Left lung (tissue), 10 donors: Measurements from ENCODE around the gene REEP3. TPM values are rescaled to one million over a fixed set of nuclear protein-coding genes. Genes with fewer than 3 reads are reported as not detected.
"Not testable (repeated sequence)": the region's sequence is repeated elsewhere in the genome, so short reads cannot be mapped to it uniquely, and the experiment has no call there.

ENCODE experiments used
- ATAC-seq: fragments of 200-7000 bp; cut with Tn5 transposase; one replicate; pipeline ENCODE4 v1.9.1; 2020; ENCODE audit warnings: moderate library complexity
- DNase-seq, 4 donors: peaks; one replicate each; pipeline ENCODE4 v3.0.0-alpha.2; 2013 to 2020
- H3K27ac ChIP-seq, 2 donors: fragments of 200-600 bp; sonication (generic) in 1 of 2; one replicate each; pipeline versions ENCODE4 v1.5.0 to v1.8.0; 2020 to 2021
- H3K27me3 ChIP-seq, 2 donors: fragments of 200-600 bp; sonication (generic) in 1 of 2; one replicate each; pipeline versions ENCODE4 v1.5.0 to v1.8.0; 2020 to 2021
- H3K36me3 ChIP-seq, 2 donors: fragments of 200-600 bp; sonication (generic) in 1 of 2; one replicate each; pipeline versions ENCODE4 v1.5.0 to v1.8.0; 2020 to 2021
- H3K4me1 ChIP-seq, 2 donors: fragments of 200-600 bp; one replicate each; pipeline ENCODE4 v1.8.0; 2021
- H3K4me3 ChIP-seq, 2 donors: fragments of 200-600 bp; sonication (generic) in 1 of 2; one replicate each; pipeline versions ENCODE4 v1.5.0 to v1.8.0; 2020 to 2021; ENCODE audit warnings: mild to moderate bottlenecking in 1 of 2
- H3K9me3 ChIP-seq, 2 donors: fragments of 200-600 bp; sonication (generic) in 1 of 2; one replicate each; pipeline versions ENCODE4 v1.5.0 to v1.8.0; 2020 to 2021
- intact Hi-C, 2 donors: fragments of 100-400 bp; cut with DNase I; formaldehyde crosslinking; loops; one replicate each; pipeline versions ENCODE4 v1.11.2 to v1.14.2; 2022
- polyA plus RNA-seq, 6 donors: library from polyadenylated mRNA; unstranded; fragments of 120-200 nt; gene quantifications; one replicate each; pipeline ENCODE4 v1.2.1, GENCODE V29; 2013; ENCODE audit not compliant: insufficient read length in 6 of 6
- total RNA-seq, 2 donors: library from RNA; stranded (reverse); fragmentation: NEBNext Ultra II Directional; extraction: Animal tissue kit (Norgen Biotek cat#: 25700); gene quantifications; one replicate each; pipeline ENCODE4 v1.2.1, GENCODE V29; 2021
- TF ChIP-seq, protein P1 (sequence below), 2 donors: fragments of 200-600 bp; sonication (generic) in 1 of 2; IDR thresholded peaks; one replicate each; pipeline versions ENCODE4 v1.5.0 to v1.8.0; 2021; ENCODE audit warnings: antibody characterized with exemption in 2 of 2
- donor health status: DM: no; HTN: yes; CAD: no.
- donor health status: DM: no; HTN: no; CAD: no.

REEP3 gene
- total and polyA plus RNA-seq, 8 donors, result 29.3 to 57.8 (median 38.2) TPM

- no peak for ATAC-seq
- intact Hi-C loops, result no loop called here
- TF ChIP-seq, protein P1, sequence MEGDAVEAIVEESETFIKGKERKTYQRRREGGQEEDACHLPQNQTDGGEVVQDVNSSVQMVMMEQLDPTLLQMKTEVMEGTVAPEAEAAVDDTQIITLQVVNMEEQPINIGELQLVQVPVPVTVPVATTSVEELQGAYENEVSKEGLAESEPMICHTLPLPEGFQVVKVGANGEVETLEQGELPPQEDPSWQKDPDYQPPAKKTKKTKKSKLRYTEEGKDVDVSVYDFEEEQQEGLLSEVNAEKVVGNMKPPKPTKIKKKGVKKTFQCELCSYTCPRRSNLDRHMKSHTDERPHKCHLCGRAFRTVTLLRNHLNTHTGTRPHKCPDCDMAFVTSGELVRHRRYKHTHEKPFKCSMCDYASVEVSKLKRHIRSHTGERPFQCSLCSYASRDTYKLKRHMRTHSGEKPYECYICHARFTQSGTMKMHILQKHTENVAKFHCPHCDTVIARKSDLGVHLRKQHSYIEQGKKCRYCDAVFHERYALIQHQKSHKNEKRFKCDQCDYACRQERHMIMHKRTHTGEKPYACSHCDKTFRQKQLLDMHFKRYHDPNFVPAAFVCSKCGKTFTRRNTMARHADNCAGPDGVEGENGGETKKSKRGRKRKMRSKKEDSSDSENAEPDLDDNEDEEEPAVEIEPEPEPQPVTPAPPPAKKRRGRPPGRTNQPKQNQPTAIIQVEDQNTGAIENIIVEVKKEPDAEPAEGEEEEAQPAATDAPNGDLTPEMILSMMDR (IDR thresholded peaks at IDR 0.05), result no peak
These were observed 41.7 kb downstream of the REEP3 start for GRCh38 chr10:63562857-63563256.

DNA sequence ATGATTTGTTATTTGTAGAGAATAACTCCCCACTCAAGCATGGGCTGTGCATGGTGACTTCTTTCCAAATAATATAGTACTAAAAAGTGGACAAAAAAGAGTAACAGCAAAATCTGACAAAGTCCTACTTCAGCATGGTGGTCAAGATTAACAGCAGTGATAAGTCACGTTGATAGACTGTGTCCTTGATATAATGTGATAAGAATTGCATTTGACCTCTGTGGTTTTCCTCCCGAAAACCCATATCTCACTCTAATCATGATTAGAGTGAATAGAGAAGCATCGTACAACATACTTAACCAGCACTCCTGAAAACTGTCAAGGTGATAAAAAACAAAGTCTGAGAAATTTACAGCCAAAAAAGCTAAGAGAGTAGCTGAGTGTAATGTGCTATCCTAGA, 42.4 kb downstream of the REEP3 start:
- Histone ChIP-seq H3K9me3 (no peaks in the 10 kb centered on the region), H3K36me3 (peaks cover 0 to 8% of the 10 kb centered on the region in 2 donors), H3K4me1 (no peaks in the 10 kb centered on the region), H3K27ac (no peak overlapping the region), H3K27me3 (no peaks in the 10 kb centered on the region), H3K4me3 (no peak overlapping the region)
- intact Hi-C loops, result no loop called here
- DNase-seq, result no peak
- TF ChIP-seq, protein P1 (IDR thresholded peaks at IDR 0.05), result no peak
- no peak for ATAC-seq

More at GRCh38 chr10:63562857-63563256, 41.7 kb downstream of the REEP3 start:
- no peaks in the 10 kb centered on the region for H3K9me3 ChIP-seq
- H3K27me3 ChIP-seq, result no peaks in the 10 kb centered on the region
- DNase-seq, result no peak
- no peak overlapping the region for H3K27ac ChIP-seq
- H3K4me3 ChIP-seq, result no peak overlapping the region
- H3K36me3 ChIP-seq, result peaks cover 0 to 2% of the 10 kb centered on the region in 2 donors
- no peaks in the 10 kb centered on the region for H3K4me1 ChIP-seq

DNA sequence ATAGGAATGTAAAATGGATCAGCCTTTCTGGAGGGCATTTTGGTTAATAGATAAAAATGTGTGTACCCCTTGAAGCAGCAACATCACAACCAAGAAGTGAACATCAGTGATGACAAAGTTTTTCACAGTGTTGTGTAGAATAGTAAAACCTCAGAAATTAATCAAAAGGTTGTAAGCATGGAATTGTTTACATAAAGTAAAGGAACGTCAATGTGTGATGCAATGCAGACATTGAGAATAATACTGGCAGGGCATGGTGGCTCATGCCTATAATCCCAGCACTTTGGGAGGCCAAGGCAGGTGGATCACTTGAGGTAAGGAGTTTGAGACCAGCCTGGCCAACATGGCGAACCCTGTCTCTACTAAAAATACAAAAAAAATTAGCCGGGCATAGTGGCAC, 43.5 kb downstream of the REEP3 start:
- H3K27me3 ChIP-seq, DNase-seq, H3K36me3 ChIP-seq, H3K4me1 ChIP-seq, H3K27ac ChIP-seq, ATAC-seq, H3K9me3 ChIP-seq, H3K4me3 ChIP-seq, intact Hi-C loops: not testable (repeated sequence)

GRCh38 chr10:63573068-63573697, 52.0 kb downstream of the REEP3 start:
- DNase-seq, result peak in 2 of 4 donors; percentile 61 to 83
- peak; percentile 79 for ATAC-seq
- Histone ChIP-seq H3K36me3 (peaks cover 0 to 8% of the 10 kb centered on the region in 2 donors), H3K27ac (peak overlapping the region; percentile 69 to 72), H3K27me3 (no peaks in the 10 kb centered on the region), H3K4me1 (peaks cover 18 to 30% of the 10 kb centered on the region in 2 donors), H3K9me3 (no peaks in the 10 kb centered on the region), H3K4me3 (no peak overlapping the region)
- TF ChIP-seq, protein P1 (IDR thresholded peaks at IDR 0.05), result no peak
- intact Hi-C loops, result no loop called here

GRCh38 chr10:63574011-63574410, 52.8 kb downstream of the REEP3 start:
- H3K4me3 ChIP-seq, result no peak overlapping the region
- H3K27me3 ChIP-seq, result no peaks in the 10 kb centered on the region
- peak overlapping the region; percentile 69 to 72 for H3K27ac ChIP-seq
- ATAC-seq (no peak), DNase-seq (no peak)
- TF ChIP-seq, protein P1 (IDR thresholded peaks at IDR 0.05), result no peak
- intact Hi-C loops, result no loop called here
- no peaks in the 10 kb centered on the region for H3K9me3 ChIP-seq
- peaks cover 0 to 4% of the 10 kb centered on the region in 2 donors for H3K36me3 ChIP-seq
- peaks cover 18 to 30% of the 10 kb centered on the region in 2 donors for H3K4me1 ChIP-seq

DNA sequence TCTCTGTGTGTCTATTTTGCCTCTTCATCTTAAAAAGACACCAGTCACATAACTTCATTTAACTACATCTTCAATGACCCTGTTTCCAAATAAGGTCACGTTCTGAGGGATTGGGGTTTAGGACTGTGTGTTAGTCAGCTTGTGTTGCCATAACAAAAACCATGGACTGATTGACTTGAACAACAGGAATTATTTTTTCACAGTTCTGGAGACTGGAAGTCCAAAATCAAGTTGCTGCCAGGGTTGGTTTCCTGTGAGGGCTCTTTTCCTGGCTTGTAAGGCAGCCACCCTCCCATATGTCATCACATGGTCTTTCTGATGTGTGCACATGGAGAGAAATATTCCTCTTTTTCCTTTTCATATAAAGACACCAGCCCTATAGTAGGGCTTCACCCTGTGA, 55.3 kb downstream of the REEP3 start:
- no peaks in the 10 kb centered on the region for H3K27me3 ChIP-seq
- ATAC-seq, result no peak
- TF ChIP-seq, protein P1 (IDR thresholded peaks at IDR 0.05), result no peak
- peak overlapping the region in 1 of 2 donors; percentile 14 for H3K27ac ChIP-seq
- peaks cover 18 to 30% of the 10 kb centered on the region in 2 donors for H3K4me1 ChIP-seq
- DNase-seq, result no peak
- H3K36me3 ChIP-seq, result peaks cover 0 to 4% of the 10 kb centered on the region in 2 donors
- no peaks in the 10 kb centered on the region for H3K9me3 ChIP-seq
- intact Hi-C loops, result no loop called here
- no peak overlapping the region for H3K4me3 ChIP-seq
